KMS-11 (cell line): Measurements from ENCODE around the gene AUTS2.

ENCODE experiments used
- H2AFZ ChIP-seq: fragments of 200-600 bp; sonication (generic); 2 replicates; pipeline ENCODE4 v1.6.1; 2016; ENCODE audit warnings: antibody characterized with exemption, mixed run types, low read depth
- H3K27ac ChIP-seq: fragments of 200-600 bp; sonication (generic); 2 replicates; pipeline ENCODE4 v1.6.1; 2016; ENCODE audit warnings: mild to moderate bottlenecking, mixed run types
- H3K27me3 ChIP-seq: fragments of 200-600 bp; sonication (generic); 2 replicates; pipeline ENCODE4 v1.6.1; 2017; ENCODE audit warnings: mild to moderate bottlenecking, low read depth, mixed run types, moderate library complexity; ENCODE audit not compliant: insufficient read depth
- H3K36me3 ChIP-seq: fragments of 200-600 bp; sonication (generic); 2 replicates; pipeline ENCODE4 v1.6.1; 2017; ENCODE audit warnings: mild to moderate bottlenecking, mixed run types; ENCODE audit not compliant: insufficient read depth
- H3K4me1 ChIP-seq: fragments of 200-600 bp; sonication (generic); 2 replicates; pipeline ENCODE4 v1.6.1; 2016; ENCODE audit warnings: mild to moderate bottlenecking, low read depth, mixed run types; ENCODE audit not compliant: poor library complexity, severe bottlenecking
- H3K4me2 ChIP-seq: fragments of 200-600 bp; sonication (generic); 2 replicates; pipeline ENCODE4 v1.7.0; 2016; ENCODE audit warnings: mild to moderate bottlenecking, mixed run types
- H3K4me3 ChIP-seq: fragments of 200-600 bp; sonication (generic); IDR thresholded peaks from 2 replicates; pipeline ENCODE4 v1.6.1; 2017; ENCODE audit warnings: low read depth, low read length, mixed read lengths; ENCODE audit not compliant: insufficient read depth
- H3K79me2 ChIP-seq: fragments of 200-600 bp; sonication (generic); 2 replicates; pipeline ENCODE4 v1.6.1; 2016; ENCODE audit warnings: low read depth, mixed run types; ENCODE audit not compliant: insufficient read depth
- H3K9ac ChIP-seq: fragments of 200-600 bp; sonication (generic); 2 replicates; pipeline ENCODE4 v1.6.1; 2016; ENCODE audit warnings: mild to moderate bottlenecking, mixed run types
- H4K20me1 ChIP-seq: fragments of 200-600 bp; sonication (generic); 2 replicates; pipeline ENCODE4 v1.6.1; 2016; ENCODE audit warnings: mild to moderate bottlenecking, mixed run types; ENCODE audit not compliant: insufficient read depth
- TF ChIP-seq, protein P1 (sequence below): fragments of 200-600 bp; sonication (generic); conservative IDR thresholded peaks from 2 replicates; pipeline ENCODE4 v1.6.1; 2017; ENCODE audit warnings: low read depth, mild to moderate bottlenecking, antibody characterized with exemption, low read length, moderate library complexity, mixed read lengths

AUTS2 gene

DNA sequence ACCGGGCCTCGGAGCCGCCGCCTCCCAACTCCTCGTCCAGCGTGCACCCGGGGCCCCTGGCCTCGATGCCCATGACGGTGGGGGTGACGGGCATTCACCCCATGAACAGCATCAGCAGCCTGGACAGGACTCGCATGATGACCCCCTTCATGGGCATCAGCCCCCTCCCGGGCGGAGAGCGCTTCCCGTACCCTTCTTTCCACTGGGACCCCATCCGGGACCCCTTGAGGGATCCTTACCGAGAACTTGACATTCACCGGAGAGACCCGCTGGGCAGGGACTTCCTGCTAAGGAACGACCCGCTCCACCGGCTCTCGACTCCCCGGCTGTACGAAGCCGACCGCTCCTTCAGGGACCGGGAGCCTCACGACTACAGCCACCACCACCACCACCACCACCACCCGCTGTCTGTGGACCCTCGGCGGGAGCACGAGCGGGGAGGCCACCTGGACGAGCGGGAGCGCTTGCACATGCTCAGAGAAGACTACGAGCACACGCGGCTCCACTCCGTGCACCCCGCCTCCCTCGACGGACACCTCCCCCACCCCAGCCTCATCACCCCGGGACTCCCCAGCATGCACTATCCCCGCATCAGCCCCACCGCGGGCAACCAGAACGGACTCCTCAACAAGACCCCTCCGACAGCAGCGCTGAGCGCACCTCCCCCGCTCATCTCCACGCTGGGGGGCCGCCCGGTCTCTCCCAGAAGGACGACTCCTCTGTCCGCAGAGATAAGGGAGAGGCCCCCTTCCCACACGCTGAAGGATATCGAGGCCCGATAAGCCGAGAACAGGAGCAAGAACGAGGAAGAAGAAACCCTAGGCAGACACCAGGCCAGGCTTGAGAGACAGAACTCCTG, 1192.2 kb downstream of the AUTS2 start:
- H4K20me1 ChIP-seq = no peaks in the 10 kb centered on the region
- H3K36me3 ChIP-seq = peaks cover 31% of the 10 kb centered on the region; the same call in 1 of the 2 replicates
- H2AFZ ChIP-seq = no peak overlapping the region
- no peak overlapping the region for H3K9ac ChIP-seq
- peaks cover 26% of the 10 kb centered on the region for H3K4me1 ChIP-seq
- H3K79me2 ChIP-seq = no peaks in the 10 kb centered on the region; the same call in 1 of the 2 replicates
- no peaks in the 10 kb centered on the region for H3K27me3 ChIP-seq
- no peak overlapping the region for H3K27ac ChIP-seq
- no peak overlapping the region for H3K4me3 ChIP-seq
- TF ChIP-seq, protein P1, sequence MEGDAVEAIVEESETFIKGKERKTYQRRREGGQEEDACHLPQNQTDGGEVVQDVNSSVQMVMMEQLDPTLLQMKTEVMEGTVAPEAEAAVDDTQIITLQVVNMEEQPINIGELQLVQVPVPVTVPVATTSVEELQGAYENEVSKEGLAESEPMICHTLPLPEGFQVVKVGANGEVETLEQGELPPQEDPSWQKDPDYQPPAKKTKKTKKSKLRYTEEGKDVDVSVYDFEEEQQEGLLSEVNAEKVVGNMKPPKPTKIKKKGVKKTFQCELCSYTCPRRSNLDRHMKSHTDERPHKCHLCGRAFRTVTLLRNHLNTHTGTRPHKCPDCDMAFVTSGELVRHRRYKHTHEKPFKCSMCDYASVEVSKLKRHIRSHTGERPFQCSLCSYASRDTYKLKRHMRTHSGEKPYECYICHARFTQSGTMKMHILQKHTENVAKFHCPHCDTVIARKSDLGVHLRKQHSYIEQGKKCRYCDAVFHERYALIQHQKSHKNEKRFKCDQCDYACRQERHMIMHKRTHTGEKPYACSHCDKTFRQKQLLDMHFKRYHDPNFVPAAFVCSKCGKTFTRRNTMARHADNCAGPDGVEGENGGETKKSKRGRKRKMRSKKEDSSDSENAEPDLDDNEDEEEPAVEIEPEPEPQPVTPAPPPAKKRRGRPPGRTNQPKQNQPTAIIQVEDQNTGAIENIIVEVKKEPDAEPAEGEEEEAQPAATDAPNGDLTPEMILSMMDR = no peak
- H3K4me2 ChIP-seq = no peak overlapping the region

DNA sequence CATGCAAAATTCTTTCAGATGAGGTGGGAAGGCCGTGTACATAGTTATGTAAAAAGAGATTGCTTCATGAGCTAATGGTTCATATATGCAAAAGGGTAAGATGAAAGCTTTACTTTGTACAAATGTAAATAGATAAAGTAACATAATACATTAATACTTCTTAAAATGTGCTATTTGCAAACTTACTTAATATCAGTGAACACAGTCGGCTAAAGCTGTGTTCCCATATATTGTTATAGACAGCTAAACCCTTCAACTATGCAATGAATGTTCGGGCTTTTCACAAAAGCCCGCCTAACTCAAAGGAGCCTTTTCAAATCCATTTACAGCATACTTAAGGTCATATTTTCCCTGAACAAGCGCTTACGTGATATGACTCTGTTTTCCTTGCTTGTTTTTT, 1193.1 kb downstream of the AUTS2 start:
- H3K4me2 ChIP-seq = no peak overlapping the region
- no peak overlapping the region for H2AFZ ChIP-seq
- H3K79me2 ChIP-seq = no peaks in the 10 kb centered on the region; the same call in 1 of the 2 replicates
- no peak overlapping the region for H3K27ac ChIP-seq
- no peak overlapping the region for H3K4me3 ChIP-seq
- H3K27me3 ChIP-seq = no peaks in the 10 kb centered on the region
- H3K36me3 ChIP-seq = peaks cover 26% of the 10 kb centered on the region; the same call in 1 of the 2 replicates
- peaks cover 17% of the 10 kb centered on the region for H3K4me1 ChIP-seq
- no peak overlapping the region for H3K9ac ChIP-seq
- TF ChIP-seq, protein P1 = no peak
- H4K20me1 ChIP-seq = no peaks in the 10 kb centered on the region

DNA sequence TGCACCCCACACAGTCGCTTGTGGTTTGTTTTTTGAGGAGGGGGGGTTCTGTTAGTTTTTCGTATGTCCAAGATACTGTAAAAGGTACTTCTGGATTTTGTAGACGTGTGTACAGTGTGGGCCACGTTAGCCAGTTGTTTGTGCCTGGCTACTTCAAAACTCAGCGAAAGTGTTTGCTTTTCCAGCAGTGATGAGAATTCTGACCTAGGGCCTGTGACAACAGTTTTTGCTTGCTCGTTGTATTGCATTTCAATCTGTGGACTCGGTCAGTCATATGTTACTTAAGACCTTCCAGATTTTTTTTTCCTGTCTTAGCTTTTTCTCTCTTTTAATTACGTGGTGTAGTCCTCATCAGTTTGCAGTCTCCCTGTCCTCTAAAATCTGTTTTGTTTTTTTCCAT, 1194.8 kb downstream of the AUTS2 start:
- Histone ChIP-seq H3K4me1 (no peaks in the 10 kb centered on the region), H4K20me1 (no peaks in the 10 kb centered on the region), H3K9ac (no peak overlapping the region), H3K4me2 (no peak overlapping the region), H3K27me3 (no peaks in the 10 kb centered on the region), H2AFZ (no peak overlapping the region), H3K27ac (no peak overlapping the region), H3K36me3 (peaks cover 17% of the 10 kb centered on the region; the same call in 1 of the 2 replicates), H3K4me3 (no peak overlapping the region), H3K79me2 (no peaks in the 10 kb centered on the region)
- TF ChIP-seq, protein P1 = no peak

DNA sequence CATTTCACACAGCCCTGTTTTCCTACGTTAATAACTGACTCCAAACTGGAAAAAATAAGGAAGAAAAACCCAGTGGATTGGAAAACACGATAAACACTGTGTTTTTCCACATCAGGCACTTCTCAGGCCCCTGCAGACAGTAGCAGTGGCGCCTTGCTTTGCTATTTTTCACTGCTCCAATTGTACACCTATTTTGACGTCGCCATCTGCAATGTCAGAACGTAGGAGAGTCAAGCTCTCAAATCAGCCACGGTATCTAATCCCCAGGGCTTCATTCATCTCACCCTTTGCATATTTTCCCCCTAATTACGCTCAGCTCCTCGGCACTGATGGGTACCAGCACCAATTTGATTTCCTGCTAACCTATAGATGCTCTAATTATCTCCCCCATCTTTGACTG, 1195.5 kb downstream of the AUTS2 start:
- Histone ChIP-seq H3K27me3 (no peaks in the 10 kb centered on the region), H3K27ac (no peak overlapping the region), H3K36me3 (peaks cover 16% of the 10 kb centered on the region; the same call in 1 of the 2 replicates), H3K4me3 (no peak overlapping the region), H3K79me2 (no peaks in the 10 kb centered on the region), H3K4me2 (no peak overlapping the region), H3K9ac (no peak overlapping the region), H4K20me1 (no peaks in the 10 kb centered on the region), H3K4me1 (no peaks in the 10 kb centered on the region), H2AFZ (no peak overlapping the region)
- TF ChIP-seq, protein P1 = no peak
